Lower leg skin (tissue), 4 donors: ENCODE results near the gene S100A9. TPM values are rescaled to one million over a fixed set of nuclear protein-coding genes. Genes with fewer than 3 reads are reported as not detected.
"Not testable (repeated sequence)": the region's sequence is repeated elsewhere in the genome, so short reads cannot be mapped to it uniquely, and the experiment has no call there.

Experiments used
- DNase-seq, 2 donors: peaks; one replicate each; pipeline ENCODE4 v3.0.0-alpha.2; 2019; ENCODE audit warnings: low spot score in 2 of 2
- H3K4me3 ChIP-seq: fragments of 200-600 bp; sonication (generic); 2 replicates; pipeline ENCODE4 v1.5.1; 2017; ENCODE audit warnings: mild to moderate bottlenecking, low read depth; ENCODE audit not compliant: poor library complexity, severe bottlenecking
- POLR2A ChIP-seq, 2 donors: fragments of 450-650 bp; IDR thresholded peaks; one replicate each; pipeline ENCODE4 v1.6.1; 2016 to 2017; ENCODE audit warnings: antibody characterized with exemption in 2 of 2, mild to moderate bottlenecking in 1 of 2, moderate library complexity in 1 of 2
- WGBS, 2 donors: methylation state at CpG; one replicate each; pipeline ENCODE4 v1.1.5; 2018; 5-methylcytosine and 5-hydroxymethylcytosine counted together
- intact Hi-C: fragments of 100-400 bp; cut with DNase I; formaldehyde crosslinking; loops from one replicate; pipeline ENCODE4 v1.15.0; 2023; ENCODE audit warnings: low total_unique reads
- total RNA-seq, 4 donors: library from RNA; depleted of rRNA; stranded (reverse); fragments of >200 nt; gene quantifications; one replicate each; pipeline ENCODE4 v1.1.0, GENCODE V29; 2016
- TF ChIP-seq, protein P1 (sequence below), 3 donors: fragments of 450-650 bp; IDR thresholded peaks; one replicate each; pipeline ENCODE4 v1.5.1; 2016; ENCODE audit warnings: antibody characterized with exemption in 3 of 3, mild to moderate bottlenecking in 3 of 3, moderate library complexity in 2 of 3

S100A9 gene
- total RNA-seq, 4 donors from 2014 or later, result 21.6 to 53.2 (median 31.3) TPM

DNA sequence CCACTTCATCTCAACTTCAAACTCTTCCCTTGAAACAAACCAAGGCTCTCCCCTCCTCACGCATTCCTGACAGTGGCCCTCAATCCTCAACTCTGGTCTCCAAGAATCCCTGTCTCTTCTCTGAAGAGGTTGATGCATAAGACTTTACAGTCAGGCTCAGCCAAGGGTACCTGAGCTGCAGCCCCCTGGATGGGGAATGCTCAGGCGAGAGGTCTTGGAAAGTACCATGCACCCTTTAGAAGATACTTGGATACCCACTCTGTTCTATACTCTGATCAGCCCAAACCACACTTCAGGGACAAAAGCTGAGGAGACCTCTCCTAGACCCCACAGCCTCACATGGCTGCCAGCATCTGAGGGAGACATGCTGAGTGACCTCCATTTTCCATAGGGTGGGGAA lies 44.4 kb upstream of the S100A9 start:
- intact Hi-C loops, result no loop called here

DNA sequence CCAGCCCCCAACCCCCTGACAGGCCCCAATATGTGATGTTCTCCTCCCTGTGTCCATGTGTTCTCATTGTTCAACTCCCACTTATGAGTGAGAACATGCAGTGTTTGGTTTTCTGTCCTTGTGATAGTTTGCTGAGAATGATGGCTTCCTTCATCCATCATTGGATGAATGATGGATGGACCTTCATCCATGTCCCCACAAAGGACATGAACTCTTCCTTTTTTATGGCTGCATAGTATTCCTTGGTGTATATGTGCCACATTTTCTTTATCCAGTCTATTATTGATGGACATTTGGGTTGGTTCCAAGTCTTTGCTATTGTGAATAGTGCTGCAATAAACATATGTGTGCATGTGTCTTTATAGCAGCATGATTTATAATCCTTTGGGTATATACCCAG lies 43.3 kb upstream of the S100A9 start:
- intact Hi-C loops, DNase-seq, H3K4me3 ChIP-seq: not testable (repeated sequence)

More for the DNA sequence above, 44.4 kb upstream of the S100A9 start:
- TF ChIP-seq, protein P1, sequence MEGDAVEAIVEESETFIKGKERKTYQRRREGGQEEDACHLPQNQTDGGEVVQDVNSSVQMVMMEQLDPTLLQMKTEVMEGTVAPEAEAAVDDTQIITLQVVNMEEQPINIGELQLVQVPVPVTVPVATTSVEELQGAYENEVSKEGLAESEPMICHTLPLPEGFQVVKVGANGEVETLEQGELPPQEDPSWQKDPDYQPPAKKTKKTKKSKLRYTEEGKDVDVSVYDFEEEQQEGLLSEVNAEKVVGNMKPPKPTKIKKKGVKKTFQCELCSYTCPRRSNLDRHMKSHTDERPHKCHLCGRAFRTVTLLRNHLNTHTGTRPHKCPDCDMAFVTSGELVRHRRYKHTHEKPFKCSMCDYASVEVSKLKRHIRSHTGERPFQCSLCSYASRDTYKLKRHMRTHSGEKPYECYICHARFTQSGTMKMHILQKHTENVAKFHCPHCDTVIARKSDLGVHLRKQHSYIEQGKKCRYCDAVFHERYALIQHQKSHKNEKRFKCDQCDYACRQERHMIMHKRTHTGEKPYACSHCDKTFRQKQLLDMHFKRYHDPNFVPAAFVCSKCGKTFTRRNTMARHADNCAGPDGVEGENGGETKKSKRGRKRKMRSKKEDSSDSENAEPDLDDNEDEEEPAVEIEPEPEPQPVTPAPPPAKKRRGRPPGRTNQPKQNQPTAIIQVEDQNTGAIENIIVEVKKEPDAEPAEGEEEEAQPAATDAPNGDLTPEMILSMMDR (IDR thresholded peaks at IDR 0.05), result no peak
- TF ChIP-seq POLR2A (IDR thresholded peaks at IDR 0.05), result no peak
- DNase-seq, result peak in 1 of 2 donors; percentile 60
- H3K4me3 ChIP-seq, result no peak overlapping the region
- 80 to 90% methylated on average over 2 of the region's 2 CpGs for WGBS, 2 donors

DNA sequence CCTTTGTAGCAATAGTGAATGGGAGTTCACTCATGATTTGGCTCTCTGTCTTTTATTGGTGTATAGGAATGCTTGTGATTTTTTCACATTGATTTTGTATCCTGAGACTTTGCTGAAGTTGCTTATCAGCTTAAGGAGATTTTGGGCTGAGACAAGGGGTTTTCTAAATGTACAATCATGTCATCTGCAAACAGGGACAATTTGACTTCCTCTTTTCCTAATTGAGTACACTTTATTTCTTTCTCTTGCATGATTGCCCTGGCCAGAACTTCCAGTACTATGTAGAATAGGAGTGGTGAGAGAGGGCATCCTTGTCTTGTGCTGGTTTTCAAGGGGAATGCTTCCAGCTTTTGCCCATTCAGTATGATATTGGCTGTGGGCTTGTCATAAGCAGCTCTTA lies 41.6 kb upstream of the S100A9 start:
- intact Hi-C loops, H3K4me3 ChIP-seq, DNase-seq: not testable (repeated sequence)

DNA sequence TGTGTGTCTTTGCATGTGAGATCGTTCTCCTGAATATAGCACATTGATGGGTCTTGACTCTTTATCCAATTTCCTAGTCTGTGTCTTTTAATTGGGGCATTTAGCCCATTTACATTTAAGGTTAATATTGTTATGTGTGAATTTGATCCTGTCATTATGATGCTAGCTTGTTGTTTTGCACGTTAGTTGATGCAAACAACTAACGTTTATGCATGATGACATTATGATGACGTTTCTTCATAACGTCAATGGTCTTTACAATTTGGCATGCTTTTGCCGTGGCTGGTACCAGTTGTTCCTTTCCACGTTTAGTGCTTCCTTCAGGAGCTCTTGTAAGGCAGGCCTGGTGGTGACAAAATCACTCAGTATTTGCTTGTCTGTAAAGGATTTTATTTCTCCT lies 39.5 kb upstream of the S100A9 start:
- H3K4me3 ChIP-seq, DNase-seq, intact Hi-C loops: not testable (repeated sequence)
- WGBS, 2 donors, result 89 to 90% methylated on average over 7 of the region's 7 CpGs

DNA sequence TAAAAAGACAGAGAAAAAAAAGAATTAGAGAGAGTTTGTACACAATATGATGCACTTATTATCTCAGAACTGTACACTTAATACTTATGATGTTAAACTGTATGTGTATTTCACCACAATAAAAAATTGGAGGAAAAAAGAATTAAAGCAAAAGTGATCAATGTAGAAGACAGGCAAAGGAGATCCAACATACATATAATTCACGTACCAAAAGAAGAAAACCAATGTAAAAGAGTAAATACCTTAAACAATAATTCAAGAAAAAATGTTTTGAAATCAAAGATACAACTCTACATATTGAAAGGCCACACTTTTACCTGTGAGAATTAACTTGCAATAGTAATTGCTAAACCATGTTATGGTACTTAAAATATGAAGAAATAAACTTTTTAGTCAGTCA lies 35.1 kb upstream of the S100A9 start:
- no peak for TF ChIP-seq POLR2A (IDR thresholded peaks at IDR 0.05)
- no peak for DNase-seq
- intact Hi-C loops, result no loop called here
- no peak overlapping the region for H3K4me3 ChIP-seq
- WGBS, 2 donors, result 41 to 55% methylated on average over 1 of the region's 1 CpG

DNA sequence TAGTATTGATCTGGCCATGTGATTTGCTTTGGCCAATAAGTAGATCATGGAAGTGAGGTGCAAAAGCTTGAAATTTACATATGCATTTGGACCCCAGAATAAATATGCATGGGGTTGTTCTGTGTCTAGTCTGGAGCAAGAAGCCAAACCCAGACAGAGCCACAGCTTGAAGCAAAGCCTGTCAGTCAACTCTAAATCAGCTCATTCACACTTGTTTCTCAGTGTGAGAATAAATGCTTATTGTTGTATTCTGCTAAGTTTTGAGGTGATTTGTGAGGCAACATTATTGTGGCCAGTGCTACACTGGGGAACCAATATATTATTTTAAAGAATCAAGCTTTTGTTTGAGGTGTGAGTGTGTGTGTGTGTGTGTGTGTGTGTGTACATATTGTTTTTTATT lies 32.7 kb upstream of the S100A9 start:
- DNase-seq, result no peak
- no peak overlapping the region for H3K4me3 ChIP-seq
- intact Hi-C loops, result no loop called here
- no peak for TF ChIP-seq POLR2A (IDR thresholded peaks at IDR 0.05)
- TF ChIP-seq, protein P1 (IDR thresholded peaks at IDR 0.05), result no peak

DNA sequence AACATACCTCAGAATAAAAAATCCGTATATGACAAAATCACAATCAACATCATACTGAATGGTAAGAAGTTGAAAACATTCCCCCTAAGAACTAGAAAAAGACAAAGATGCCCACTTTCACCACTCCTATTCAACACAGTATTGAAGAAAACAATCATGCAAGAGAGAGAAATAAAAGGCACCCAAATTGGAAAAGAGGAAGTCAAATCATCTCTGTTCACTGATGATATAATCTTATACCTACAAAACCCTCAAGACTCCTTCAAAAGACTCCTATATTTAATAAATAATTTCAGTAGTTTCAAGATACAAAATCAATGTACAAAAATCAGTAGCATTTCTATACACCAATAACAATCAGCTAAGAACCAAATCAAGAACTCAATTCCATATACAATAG lies 23.8 kb upstream of the S100A9 start:
- H3K4me3 ChIP-seq, result no peak overlapping the region
- no peak for TF ChIP-seq POLR2A (IDR thresholded peaks at IDR 0.05)
- TF ChIP-seq, protein P1 (IDR thresholded peaks at IDR 0.05), result no peak
- WGBS, 2 donors, result 92% methylated on average over 1 of the region's 1 CpG
- intact Hi-C loops, result no loop called here
- DNase-seq, result no peak

DNA sequence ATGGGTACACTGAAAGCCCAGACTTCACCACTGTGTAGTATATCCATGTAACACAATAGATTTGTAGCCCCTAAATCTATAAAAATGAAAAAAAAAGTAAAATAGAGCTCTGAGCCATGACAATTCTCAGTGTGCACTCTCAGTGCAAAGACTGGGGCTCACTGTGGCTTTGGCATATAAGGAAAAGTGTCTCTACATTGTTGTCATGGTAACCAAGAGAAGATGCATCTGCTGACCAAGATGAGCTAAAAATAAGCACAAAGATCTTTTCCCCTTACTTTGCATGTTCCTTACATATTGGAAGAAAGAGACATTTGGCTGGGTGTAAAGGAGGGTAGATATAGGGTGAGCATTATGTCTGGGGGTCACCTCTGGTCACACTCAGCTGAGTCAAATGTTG lies 21.0 kb upstream of the S100A9 start:
- intact Hi-C loops, result no loop called here
- DNase-seq, result no peak
- no peak overlapping the region for H3K4me3 ChIP-seq
- no peak for TF ChIP-seq POLR2A (IDR thresholded peaks at IDR 0.05)
- TF ChIP-seq, protein P1 (IDR thresholded peaks at IDR 0.05), result no peak
